SK-N-MC (cell line): ENCODE data around the gene GSTM2.

Experiments used
- EZH2 ChIP-seq: fragments of 200-600 bp; sonication (generic); IDR thresholded peaks from one replicate; pipeline ENCODE4 v1.6.1; 2017; ENCODE audit warnings: antibody characterized with exemption
- FOXP2 ChIP-seq: optimal IDR thresholded peaks from 2 replicates; pipeline ENCODE3; 2011; ENCODE audit warnings: mild to moderate bottlenecking, moderate library complexity; ENCODE audit not compliant: insufficient read depth; ENCODE audit errors: extremely low read length, control extremely low read depth
- POLR2AphosphoS5 ChIP-seq: IDR thresholded peaks from 2 replicates; pipeline ENCODE4 v1.6.1; 2012; ENCODE audit warnings: mild to moderate bottlenecking, low read depth, low read length, borderline replicate concordance

GRCh38 chr1:109620401-109620791 lies 47.5 kb upstream of the GSTM2 start:
- TF ChIP-seq EZH2 (no peak), POLR2AphosphoS5 (no peak; the same call in 1 of the 2 replicates), FOXP2 (no peak)
